Ascending aorta (tissue), 2 donors: ENCODE measurements around the gene MAMLD1. TPM values are rescaled to one million over a fixed set of nuclear protein-coding genes. Genes with fewer than 3 reads are reported as not detected.

Experiments
- DNase-seq, 2 donors: peaks; one replicate each; pipeline ENCODE4 v3.0.0-alpha.2; 2019; ENCODE audit warnings: low spot score in 2 of 2
- H3K27ac ChIP-seq, 2 donors: fragments of 200-600 bp; sonication (generic); one replicate each; pipeline ENCODE4 v1.5.1; 2016 to 2017; ENCODE audit warnings: mild to moderate bottlenecking in 1 of 2
- H3K27me3 ChIP-seq: fragments of 200-600 bp; sonication (generic); one replicate; pipeline ENCODE4 v1.5.1; 2017
- H3K36me3 ChIP-seq, 2 donors: fragments of 200-600 bp; sonication (generic); one replicate each; pipeline ENCODE4 v1.5.1; 2016
- H3K4me1 ChIP-seq, 2 donors: fragments of 200-600 bp; sonication (generic); one replicate each; pipeline ENCODE4 v1.5.1; 2016 to 2017; ENCODE audit warnings: mild to moderate bottlenecking in 1 of 2
- H3K4me3 ChIP-seq, 2 donors: fragments of 200-600 bp; sonication (generic); one replicate each; pipeline ENCODE4 v1.5.1; 2016 to 2017; ENCODE audit warnings: mild to moderate bottlenecking in 1 of 2
- H3K9me3 ChIP-seq, 2 donors: fragments of 200-600 bp; sonication (generic); one replicate each; pipeline ENCODE4 v1.5.1; 2016
- CTCF ChIP-seq, 3 experiments: fragments of 200-600 bp in 2 of 3; fragments of 450-650 bp in 1 of 3; sonication (generic) in 2 of 3; IDR thresholded peaks; one replicate each; pipeline ENCODE4 v1.5.1; 2016 to 2019; ENCODE audit warnings: antibody characterized with exemption in 3 of 3, mild to moderate bottlenecking in 1 of 3, moderate library complexity in 1 of 3
- intact Hi-C: fragments of 100-400 bp; cut with DNase I; formaldehyde crosslinking; loops from one replicate; pipeline ENCODE4 v1.15.1; 2023
- total RNA-seq: library from RNA; depleted of rRNA; stranded (reverse); fragments of >200 nt; gene quantifications from one replicate; pipeline ENCODE4 v1.1.0, GENCODE V29; 2016

Gene MAMLD1
- total RNA-seq, 1 donor from 2014 or later, result 15.4 TPM

- no peak overlapping the region for H3K27ac ChIP-seq
- no peaks in the 10 kb centered on the region for H3K36me3 ChIP-seq
- DNase-seq, result no peak
- H3K27me3 ChIP-seq, result no peaks in the 10 kb centered on the region
- no peaks in the 10 kb centered on the region for H3K9me3 ChIP-seq
- no peak overlapping the region for H3K4me3 ChIP-seq
- no peaks in the 10 kb centered on the region for H3K4me1 ChIP-seq
- no peak for TF ChIP-seq CTCF (IDR thresholded peaks at IDR 0.05)
- intact Hi-C loops, result no loop called here
Measured at GRCh38 chrX:150408007-150408406, 44.9 kb downstream of the MAMLD1 start.

- intact Hi-C loops, result no loop called here
- no peak for DNase-seq
Measured at GRCh38 chrX:150408561-150408960, 45.4 kb downstream of the MAMLD1 start.

GRCh38 chrX:150409486-150409885 is 46.4 kb downstream of the MAMLD1 start:
- Histone ChIP-seq H3K4me1 (no peaks in the 10 kb centered on the region), H3K36me3 (no peaks in the 10 kb centered on the region), H3K27me3 (no peaks in the 10 kb centered on the region), H3K9me3 (no peaks in the 10 kb centered on the region), H3K27ac (no peak overlapping the region), H3K4me3 (no peak overlapping the region)
- DNase-seq, result no peak
- intact Hi-C loops, result no loop called here
- TF ChIP-seq CTCF (IDR thresholded peaks at IDR 0.05), result no peak

More at GRCh38 chrX:150408561-150408960, 45.4 kb downstream of the MAMLD1 start:
- H3K4me3 ChIP-seq, result no peak overlapping the region
- H3K27ac ChIP-seq, result no peak overlapping the region
- H3K9me3 ChIP-seq, result no peaks in the 10 kb centered on the region
- H3K27me3 ChIP-seq, result no peaks in the 10 kb centered on the region
- no peaks in the 10 kb centered on the region for H3K36me3 ChIP-seq
- H3K4me1 ChIP-seq, result no peaks in the 10 kb centered on the region
- no peak for TF ChIP-seq CTCF (IDR thresholded peaks at IDR 0.05)

GRCh38 chrX:150409964-150410363 is 46.8 kb downstream of the MAMLD1 start:
- no peaks in the 10 kb centered on the region for H3K27me3 ChIP-seq
- H3K36me3 ChIP-seq, result no peaks in the 10 kb centered on the region
- no peak for DNase-seq
- H3K27ac ChIP-seq, result no peak overlapping the region
- intact Hi-C loops, result no loop called here
- H3K4me3 ChIP-seq, result no peak overlapping the region
- H3K9me3 ChIP-seq, result no peaks in the 10 kb centered on the region
- no peak for TF ChIP-seq CTCF (IDR thresholded peaks at IDR 0.05)
- H3K4me1 ChIP-seq, result no peaks in the 10 kb centered on the region

- Histone ChIP-seq H3K9me3 (no peaks in the 10 kb centered on the region), H3K27ac (no peak overlapping the region), H3K27me3 (no peaks in the 10 kb centered on the region), H3K4me3 (no peak overlapping the region), H3K4me1 (no peaks in the 10 kb centered on the region), H3K36me3 (no peaks in the 10 kb centered on the region)
- intact Hi-C loops, result no loop called here
- DNase-seq, result no peak
- no peak for TF ChIP-seq CTCF (IDR thresholded peaks at IDR 0.05)
Measured at GRCh38 chrX:150410513-150410912, 47.4 kb downstream of the MAMLD1 start.

GRCh38 chrX:150411656-150412055 is 48.5 kb downstream of the MAMLD1 start:
- Histone ChIP-seq H3K27ac (no peak overlapping the region), H3K4me1 (no peaks in the 10 kb centered on the region), H3K36me3 (no peaks in the 10 kb centered on the region), H3K9me3 (no peaks in the 10 kb centered on the region), H3K4me3 (no peak overlapping the region), H3K27me3 (no peaks in the 10 kb centered on the region)
- no peak for TF ChIP-seq CTCF (IDR thresholded peaks at IDR 0.05)
- no peak for DNase-seq
- intact Hi-C loops, result no loop called here
